ENCODE results near the gene NUP133. TPM values are rescaled to one million over a fixed set of nuclear protein-coding genes. Genes with fewer than 3 reads are reported as not detected.
"Not testable (repeated sequence)": the region's sequence is repeated elsewhere in the genome, so short reads cannot be mapped to it uniquely, and the experiment has no call there.

NUP133 gene
- polyA plus RNA-seq, 4 donors: 7.4 to 33.8 (median 11.7) TPM

DNA sequence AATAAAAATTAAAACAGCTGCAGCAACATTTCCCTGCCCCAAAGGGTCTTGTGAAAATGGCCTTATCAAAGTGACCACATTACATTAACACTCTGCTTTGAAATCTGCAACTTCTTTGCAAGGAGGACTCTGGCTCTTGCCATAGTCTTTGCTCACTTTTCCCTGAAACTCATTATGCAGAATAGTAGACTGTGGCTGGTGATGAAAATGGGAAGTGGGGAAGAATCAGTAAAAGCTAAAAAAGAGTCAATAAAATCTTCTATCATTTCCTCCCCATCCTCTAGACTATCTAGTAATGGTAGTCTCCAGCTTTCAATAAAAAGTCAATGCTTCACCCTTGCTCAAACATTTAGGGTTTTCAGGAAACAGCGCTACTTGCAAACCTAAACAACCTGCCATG lies 18.6 kb upstream of the NUP133 start:
- Histone ChIP-seq H3K9me3 (ENCODE audit: control insufficient read depth in 2 of 2, insufficient read depth in 1 of 2, low read depth in 1 of 2, low read length in 1 of 2) (no peaks in the 10 kb centered on the region), H3K4me3 (ENCODE audit: low read depth in 1 of 3, low read length in 3 of 3) (no peak overlapping the region), H3K27me3 (ENCODE audit: control insufficient read depth in 3 of 3, insufficient read depth in 3 of 3, low read length in 3 of 3) (no peaks in the 10 kb centered on the region), H3K4me1 (ENCODE audit: control insufficient read depth in 3 of 3, insufficient read depth in 2 of 3, low read depth in 1 of 3, low read length in 2 of 3) (no peaks in the 10 kb centered on the region), H3K36me3 (ENCODE audit: control insufficient read depth in 3 of 3, insufficient read depth in 2 of 3, low read depth in 1 of 3, low read length in 3 of 3) (peaks cover 8 to 61% (median 25%) of the 10 kb centered on the region in 3 donors), H3K27ac (ENCODE audit: low read depth in 1 of 3, low read length in 2 of 3) (no peak overlapping the region)
- no peak for FAIRE-seq
- DNase-seq: no peak
- 92 to 96% (median 95%) methylated on average over 1 of the region's 1 CpG for WGBS, 3 donors

DNA sequence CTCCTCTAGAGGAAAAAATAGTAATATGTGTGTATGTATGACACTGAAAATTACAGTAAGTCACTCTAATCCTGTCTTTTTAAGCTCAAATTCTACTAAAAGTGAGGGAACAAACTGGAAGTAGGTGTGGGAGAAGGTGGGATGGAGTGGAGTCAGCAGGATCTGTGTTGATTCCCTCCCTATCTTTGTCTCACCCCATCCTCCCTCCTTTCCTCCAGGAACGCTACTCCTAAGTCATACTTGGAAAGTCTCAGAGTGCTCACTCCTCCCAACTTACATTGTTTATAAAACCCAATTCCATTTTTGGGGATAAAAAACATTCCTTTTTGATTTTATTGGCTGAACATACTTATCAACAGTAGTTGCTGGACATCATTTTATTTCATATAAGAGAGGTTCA lies 14.9 kb upstream of the NUP133 start:
- H3K36me3 ChIP-seq (ENCODE audit: control insufficient read depth in 3 of 3, insufficient read depth in 2 of 3, low read depth in 1 of 3, low read length in 3 of 3): peaks cover 6 to 51% (median 15%) of the 10 kb centered on the region in 3 donors
- WGBS, 3 donors: 79 to 96% (median 94%) methylated on average over 1 of the region's 1 CpG
- no peak for FAIRE-seq
- DNase-seq: no peak
- no peaks in the 10 kb centered on the region for H3K27me3 ChIP-seq (ENCODE audit: control insufficient read depth in 3 of 3, insufficient read depth in 3 of 3, low read length in 3 of 3)
- no peak overlapping the region for H3K27ac ChIP-seq (ENCODE audit: low read depth in 1 of 3, low read length in 2 of 3)
- no peaks in the 10 kb centered on the region for H3K4me1 ChIP-seq (ENCODE audit: control insufficient read depth in 3 of 3, insufficient read depth in 2 of 3, low read depth in 1 of 3, low read length in 2 of 3)
- H3K9me3 ChIP-seq (ENCODE audit: control insufficient read depth in 2 of 2, insufficient read depth in 1 of 2, low read depth in 1 of 2, low read length in 1 of 2): no peaks in the 10 kb centered on the region
- no peak overlapping the region for H3K4me3 ChIP-seq (ENCODE audit: low read depth in 1 of 3, low read length in 3 of 3)

DNA sequence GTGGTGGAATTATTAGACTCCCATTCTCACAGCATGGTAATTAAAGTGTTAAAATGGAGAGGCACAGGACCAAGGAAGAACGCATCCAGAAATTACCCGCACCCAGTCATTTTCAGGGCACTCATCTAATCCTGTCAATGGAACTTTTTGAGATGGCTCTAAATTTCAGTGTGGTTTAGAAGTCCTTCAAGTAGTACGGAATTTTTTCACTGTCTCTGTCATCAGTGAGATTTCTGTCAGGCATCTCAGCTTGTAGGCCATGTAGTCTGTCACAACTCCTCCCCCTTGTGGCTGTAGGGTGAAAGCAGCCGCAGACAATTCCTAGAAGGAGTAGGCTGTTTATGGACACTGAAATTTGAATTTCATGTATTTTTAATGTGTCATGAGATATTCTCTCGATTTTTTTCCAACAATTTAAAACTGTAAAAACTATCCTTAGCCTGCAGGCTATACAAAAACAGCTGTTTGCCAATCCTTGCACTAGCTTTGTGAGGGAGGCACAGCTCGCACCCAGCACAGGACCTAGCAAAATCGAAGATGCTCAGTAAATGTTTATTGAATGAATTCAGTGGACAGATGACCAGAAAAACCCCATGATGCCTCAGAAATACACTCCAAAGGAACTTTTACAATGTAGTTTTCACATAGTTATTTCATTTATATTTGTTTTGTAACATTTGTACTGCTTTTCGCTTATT lies 6.6 kb upstream of the NUP133 start:
- H3K4me3 ChIP-seq (ENCODE audit: low read depth in 1 of 3, low read length in 3 of 3): no peak overlapping the region
- H3K27ac ChIP-seq (ENCODE audit: low read depth in 1 of 3, low read length in 2 of 3): no peak overlapping the region
- no peaks in the 10 kb centered on the region for H3K4me1 ChIP-seq (ENCODE audit: control insufficient read depth in 3 of 3, insufficient read depth in 2 of 3, low read depth in 1 of 3, low read length in 2 of 3)
- 39 to 46% (median 41%) methylated on average over 8 of the region's 8 CpGs for WGBS, 3 donors
- no peaks in the 10 kb centered on the region for H3K9me3 ChIP-seq (ENCODE audit: control insufficient read depth in 2 of 2, insufficient read depth in 1 of 2, low read depth in 1 of 2, low read length in 1 of 2)
- DNase-seq (peak; percentile 78), FAIRE-seq (no peak)
- H3K36me3 ChIP-seq (ENCODE audit: control insufficient read depth in 3 of 3, insufficient read depth in 2 of 3, low read depth in 1 of 3, low read length in 3 of 3): peaks cover 0 to 7% (median 3%) of the 10 kb centered on the region in 3 donors
- no peaks in the 10 kb centered on the region for H3K27me3 ChIP-seq (ENCODE audit: control insufficient read depth in 3 of 3, insufficient read depth in 3 of 3, low read length in 3 of 3)

DNA sequence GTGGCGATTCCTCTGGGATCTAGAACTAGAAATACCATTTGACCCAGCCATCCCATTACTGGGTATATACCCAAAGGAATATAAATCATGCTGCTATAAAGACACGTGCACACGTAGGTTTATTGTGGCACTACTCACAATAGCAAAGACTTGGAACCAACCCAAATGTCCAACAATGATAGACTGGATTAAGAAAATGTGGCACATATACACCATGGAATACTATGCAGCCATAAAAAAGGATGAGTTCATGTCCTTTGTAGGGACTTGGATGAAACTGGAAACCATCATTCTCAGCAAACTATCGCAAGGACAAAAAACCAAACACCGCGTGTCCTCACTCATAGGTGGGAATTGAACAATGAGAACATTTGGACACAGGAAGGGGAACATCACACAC lies 3.5 kb upstream of the NUP133 start:
- not testable (repeated sequence) for FAIRE-seq; DNase-seq; H3K27ac ChIP-seq (ENCODE audit: low read depth in 1 of 3, low read length in 2 of 3); H3K27me3 ChIP-seq (ENCODE audit: control insufficient read depth in 3 of 3, insufficient read depth in 3 of 3, low read length in 3 of 3); H3K36me3 ChIP-seq (ENCODE audit: control insufficient read depth in 3 of 3, insufficient read depth in 2 of 3, low read depth in 1 of 3, low read length in 3 of 3); H3K4me3 ChIP-seq (ENCODE audit: low read depth in 1 of 3, low read length in 3 of 3); H3K4me1 ChIP-seq (ENCODE audit: control insufficient read depth in 3 of 3, insufficient read depth in 2 of 3, low read depth in 1 of 3, low read length in 2 of 3); H3K9me3 ChIP-seq (ENCODE audit: control insufficient read depth in 2 of 2, insufficient read depth in 1 of 2, low read depth in 1 of 2, low read length in 1 of 2)
- WGBS, 3 donors: 88 to 95% (median 92%) methylated on average over 6 of the region's 6 CpGs

DNA sequence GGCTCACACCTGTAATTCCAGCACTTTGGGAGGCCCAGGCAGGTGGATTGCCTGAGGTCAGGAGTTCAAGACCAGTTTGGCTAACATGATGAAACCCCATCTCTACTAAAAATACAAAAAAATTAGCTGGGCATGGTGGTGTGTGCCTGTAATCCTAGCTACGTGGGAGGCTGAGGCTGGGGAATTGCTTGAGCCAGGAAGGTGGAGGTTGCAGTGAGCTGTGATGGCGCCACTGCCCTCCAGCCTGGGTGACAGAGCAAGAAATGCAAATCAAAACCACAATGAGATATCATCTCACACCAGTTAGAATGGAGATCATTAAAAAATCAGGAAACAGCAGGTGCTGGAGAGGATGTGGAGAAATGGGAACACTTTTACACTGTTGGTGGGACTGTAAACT lies 3.1 kb upstream of the NUP133 start:
- DNase-seq; FAIRE-seq; H3K36me3 ChIP-seq (ENCODE audit: control insufficient read depth in 3 of 3, insufficient read depth in 2 of 3, low read depth in 1 of 3, low read length in 3 of 3); H3K27me3 ChIP-seq (ENCODE audit: control insufficient read depth in 3 of 3, insufficient read depth in 3 of 3, low read length in 3 of 3); H3K27ac ChIP-seq (ENCODE audit: low read depth in 1 of 3, low read length in 2 of 3); H3K4me3 ChIP-seq (ENCODE audit: low read depth in 1 of 3, low read length in 3 of 3); H3K4me1 ChIP-seq (ENCODE audit: control insufficient read depth in 3 of 3, insufficient read depth in 2 of 3, low read depth in 1 of 3, low read length in 2 of 3); H3K9me3 ChIP-seq (ENCODE audit: control insufficient read depth in 2 of 2, insufficient read depth in 1 of 2, low read depth in 1 of 2, low read length in 1 of 2): not testable (repeated sequence)
- 80 to 90% (median 90%) methylated on average over 2 of the region's 2 CpGs for WGBS, 3 donors

DNA sequence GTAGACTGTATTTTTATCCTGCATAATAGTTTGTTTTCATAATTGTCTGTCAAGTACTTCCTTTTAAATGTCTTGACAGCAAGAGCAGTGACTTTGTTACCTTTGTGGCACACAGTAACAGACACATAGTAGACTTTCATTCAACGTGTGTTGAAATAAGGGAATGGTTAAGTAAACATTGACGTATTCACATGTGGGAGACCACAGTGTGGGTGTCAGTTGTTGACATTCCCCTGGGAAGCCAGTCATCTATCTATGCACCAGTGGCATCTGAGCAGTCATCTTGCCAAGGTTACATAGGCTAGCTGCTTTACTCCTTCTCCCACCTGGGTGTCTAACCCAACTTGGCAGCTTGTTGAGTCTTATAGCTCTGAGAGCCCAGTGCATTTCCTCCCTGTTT lies 1.4 kb upstream of the NUP133 start:
- H3K27me3 ChIP-seq (ENCODE audit: control insufficient read depth in 3 of 3, insufficient read depth in 3 of 3, low read length in 3 of 3): no peaks in the 10 kb centered on the region
- H3K27ac ChIP-seq (ENCODE audit: low read depth in 1 of 3, low read length in 2 of 3): no peak overlapping the region
- FAIRE-seq: no peak
- H3K36me3 ChIP-seq (ENCODE audit: control insufficient read depth in 3 of 3, insufficient read depth in 2 of 3, low read depth in 1 of 3, low read length in 3 of 3): peaks cover 0 to 3% (median 0%) of the 10 kb centered on the region in 3 donors
- 80 to 87% (median 83%) methylated on average over 2 of the region's 2 CpGs for WGBS, 3 donors
- no peak overlapping the region for H3K4me3 ChIP-seq (ENCODE audit: low read depth in 1 of 3, low read length in 3 of 3)
- H3K4me1 ChIP-seq (ENCODE audit: control insufficient read depth in 3 of 3, insufficient read depth in 2 of 3, low read depth in 1 of 3, low read length in 2 of 3): peaks cover 0 to 4% (median 3%) of the 10 kb centered on the region in 3 donors
- peak in 1 of 2 donors; percentile 11 for DNase-seq
- H3K9me3 ChIP-seq (ENCODE audit: control insufficient read depth in 2 of 2, insufficient read depth in 1 of 2, low read depth in 1 of 2, low read length in 1 of 2): no peaks in the 10 kb centered on the region

DNA sequence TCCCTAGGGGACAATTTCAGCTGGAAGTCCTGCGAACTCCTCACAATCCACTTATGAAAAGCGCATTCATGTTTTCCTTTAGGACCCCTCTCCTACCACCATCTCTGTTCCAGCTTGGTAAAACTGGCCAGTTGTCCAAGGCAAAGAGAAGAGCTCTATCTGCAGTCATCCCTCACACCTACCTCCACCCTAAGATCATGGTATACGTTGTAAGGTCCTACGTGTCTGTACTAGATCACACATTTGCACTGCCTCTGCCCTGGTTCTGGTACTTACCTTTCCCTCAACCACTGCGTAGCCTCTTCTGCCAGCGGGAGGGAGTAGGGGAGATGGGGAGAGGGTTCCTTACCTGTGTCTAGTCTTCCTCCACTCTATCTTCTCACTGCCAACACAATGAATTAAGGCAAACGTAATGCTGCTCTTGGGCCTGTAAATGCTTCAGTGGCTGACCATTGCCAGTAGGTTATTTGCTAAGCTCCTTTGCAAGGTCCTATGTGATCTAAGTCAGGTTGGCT lies 739 bp upstream of the NUP133 start:
- Histone ChIP-seq H3K36me3 (ENCODE audit: control insufficient read depth in 3 of 3, insufficient read depth in 2 of 3, low read depth in 1 of 3, low read length in 3 of 3) (peaks cover 0 to 3% (median 0%) of the 10 kb centered on the region in 3 donors), H3K4me1 (ENCODE audit: control insufficient read depth in 3 of 3, insufficient read depth in 2 of 3, low read depth in 1 of 3, low read length in 2 of 3) (peaks cover 0 to 4% (median 3%) of the 10 kb centered on the region in 3 donors), H3K27ac (ENCODE audit: low read depth in 1 of 3, low read length in 2 of 3) (peak overlapping the region; percentile 95 to 99 (median 99)), H3K4me3 (ENCODE audit: low read depth in 1 of 3, low read length in 3 of 3) (peak overlapping the region; percentile 70 to 98 (median 88)), H3K27me3 (ENCODE audit: control insufficient read depth in 3 of 3, insufficient read depth in 3 of 3, low read length in 3 of 3) (no peaks in the 10 kb centered on the region), H3K9me3 (ENCODE audit: control insufficient read depth in 2 of 2, insufficient read depth in 1 of 2, low read depth in 1 of 2, low read length in 1 of 2) (no peaks in the 10 kb centered on the region)
- DNase-seq (no peak), FAIRE-seq (no peak)
- WGBS, 3 donors: 81 to 86% (median 83%) methylated on average over 7 of the region's 7 CpGs

DNA sequence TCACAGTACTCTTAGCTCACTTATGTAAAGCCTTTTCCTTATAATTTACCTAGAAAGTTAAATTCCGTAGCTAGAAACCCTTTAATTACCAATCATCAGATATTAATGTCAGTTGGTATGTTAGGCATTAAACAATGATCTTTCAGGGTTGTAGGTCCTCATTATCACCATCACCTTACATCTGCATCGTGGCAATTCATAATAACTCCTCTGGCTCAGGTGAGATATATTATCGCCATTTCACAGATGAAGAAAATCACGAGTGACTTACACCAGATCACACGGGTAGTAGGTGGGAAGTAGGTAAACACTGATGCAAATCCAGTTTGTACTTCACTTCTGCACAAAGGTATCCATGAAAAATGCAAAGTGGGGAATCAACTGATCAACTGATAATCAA lies 639 bp downstream of the NUP133 start:
- DNase-seq (no peak), FAIRE-seq (no peak)
- peak overlapping the region; percentile 70 to 98 (median 88) for H3K4me3 ChIP-seq (ENCODE audit: low read depth in 1 of 3, low read length in 3 of 3)
- H3K27me3 ChIP-seq (ENCODE audit: control insufficient read depth in 3 of 3, insufficient read depth in 3 of 3, low read length in 3 of 3): no peaks in the 10 kb centered on the region
- peaks cover 0 to 4% (median 3%) of the 10 kb centered on the region in 3 donors for H3K4me1 ChIP-seq (ENCODE audit: control insufficient read depth in 3 of 3, insufficient read depth in 2 of 3, low read depth in 1 of 3, low read length in 2 of 3)
- H3K36me3 ChIP-seq (ENCODE audit: control insufficient read depth in 3 of 3, insufficient read depth in 2 of 3, low read depth in 1 of 3, low read length in 3 of 3): peaks cover 0 to 9% (median 2%) of the 10 kb centered on the region in 3 donors
- 3 to 5% (median 5%) methylated on average over 5 of the region's 5 CpGs for WGBS, 3 donors
- peak overlapping the region; percentile 95 to 99 (median 99) for H3K27ac ChIP-seq (ENCODE audit: low read depth in 1 of 3, low read length in 2 of 3)
- H3K9me3 ChIP-seq (ENCODE audit: control insufficient read depth in 2 of 2, insufficient read depth in 1 of 2, low read depth in 1 of 2, low read length in 1 of 2): no peaks in the 10 kb centered on the region

Measured in small intestine (tissue), 7 donors.